AML-193 (cell line): ENCODE results near the gene CSF1R.
A peak's percentile ranks its signal among the peaks of the same experiment; 100 is the strongest.

ENCODE experiments used
- DNase-seq, 2 experiments: peaks; one replicate each; lab custom pipeline; 2025; lab: John Stamatoyannopoulos, UW

Gene CSF1R

GRCh38 chr5:150069672-150070627 lies 16.4 kb downstream of the CSF1R start:
- DNase-seq: no peak

GRCh38 chr5:150068961-150069645 lies 17.3 kb downstream of the CSF1R start:
- DNase-seq: no peak

- no peak for DNase-seq
Measured at GRCh38 chr5:150068472-150068871, 17.9 kb downstream of the CSF1R start.

- no peak for DNase-seq
Measured at GRCh38 chr5:150068071-150068470, 18.3 kb downstream of the CSF1R start.

GRCh38 chr5:150067405-150067960 lies 18.9 kb downstream of the CSF1R start:
- DNase-seq: no peak

- DNase-seq: peak; percentile 67 to 68
Measured at GRCh38 chr5:150066901-150067396, 19.4 kb downstream of the CSF1R start.

- DNase-seq: no peak
Measured at GRCh38 chr5:150066436-150066835, 19.9 kb downstream of the CSF1R start.

GRCh38 chr5:150065886-150066285 lies 20.5 kb downstream of the CSF1R start:
- DNase-seq: no peak

GRCh38 chr5:150065346-150065745 lies 21.0 kb downstream of the CSF1R start:
- no peak for DNase-seq

GRCh38 chr5:150064681-150065220 lies 21.6 kb downstream of the CSF1R start:
- no peak for DNase-seq

GRCh38 chr5:150063638-150064037 lies 22.7 kb downstream of the CSF1R start:
- DNase-seq: no peak

GRCh38 chr5:150062216-150062922 lies 24.0 kb downstream of the CSF1R start:
- peak; percentile 21 to 30 for DNase-seq

- no peak for DNase-seq
Measured at GRCh38 chr5:150061538-150061995, 24.8 kb downstream of the CSF1R start.

- DNase-seq: no peak
Measured at GRCh38 chr5:150060471-150060870, 25.9 kb downstream of the CSF1R start.

GRCh38 chr5:150059623-150060022 lies 26.7 kb downstream of the CSF1R start:
- DNase-seq: no peak

- peak; percentile 77 to 83 for DNase-seq
Measured at GRCh38 chr5:150058480-150059126, 27.8 kb downstream of the CSF1R start.

GRCh38 chr5:150057996-150058395 lies 28.4 kb downstream of the CSF1R start:
- no peak for DNase-seq

GRCh38 chr5:150057511-150057910 lies 28.8 kb downstream of the CSF1R start:
- no peak for DNase-seq

- no peak for DNase-seq
Measured at GRCh38 chr5:150057052-150057451, 29.3 kb downstream of the CSF1R start.

- no peak for DNase-seq
Measured at GRCh38 chr5:150056075-150056443, 30.3 kb downstream of the CSF1R start.
